ENCODE measurements around the gene IL7R.

The IL7R gene

DNA sequence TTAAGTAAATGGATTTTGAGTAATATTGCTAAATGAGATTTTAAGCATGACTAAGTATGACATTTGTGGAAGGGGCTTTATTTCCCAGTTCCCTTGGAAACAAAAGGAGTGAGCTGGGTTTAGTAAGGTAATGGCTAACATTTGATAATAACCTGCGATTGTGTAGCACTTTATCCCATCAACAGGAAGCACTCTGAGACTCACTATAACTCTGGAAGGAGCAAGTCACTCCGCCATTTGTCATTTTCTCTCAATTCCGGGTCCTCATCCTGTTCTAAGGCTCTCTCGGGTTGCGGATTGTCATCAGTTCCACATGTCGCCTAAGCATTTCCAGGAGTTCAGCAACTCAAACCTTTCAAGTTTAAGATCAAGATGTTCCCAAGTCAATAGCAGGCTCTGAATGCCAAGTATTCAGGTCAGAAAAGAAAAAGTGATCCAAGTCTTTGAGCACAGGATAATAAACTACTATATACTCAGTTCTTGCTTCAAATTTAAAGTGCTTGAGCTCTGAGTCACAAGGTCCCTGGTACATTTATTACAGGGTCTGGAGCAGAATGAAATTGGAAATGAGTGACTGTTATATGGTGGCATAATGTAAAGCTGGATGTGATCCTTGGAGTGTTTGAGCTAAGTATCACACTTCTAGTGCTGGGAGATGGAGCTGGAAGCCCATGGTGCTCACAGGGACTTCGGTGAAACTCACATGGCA is 42.4 kb downstream of the IL7R start:
- no peaks in the 10 kb centered on the region for H3K27me3 ChIP-seq (ENCODE audit: insufficient read depth, poor library complexity, severe bottlenecking)
- no peak for DNase-seq (ENCODE audit: low read depth in 1 of 2, low spot score in 1 of 2)
- no peak overlapping the region for H3K4me3 ChIP-seq (replicated peaks; ENCODE audit: insufficient read depth, low read length)
- H3K27ac ChIP-seq (replicated peaks): no peak overlapping the region
- TF ChIP-seq POLR2AphosphoS5 (IDR thresholded peaks at IDR 0.05; ENCODE audit: low read depth) (no peak), CTCF (IDR thresholded peaks at IDR 0.05; ENCODE audit: insufficient read depth, low read length) (no peak), GABPA (IDR thresholded peaks at IDR 0.05; ENCODE audit: low read depth) (no peak), SPI1 (IDR thresholded peaks at IDR 0.05; ENCODE audit: borderline replicate concordance, low read depth) (no peak), REST (IDR thresholded peaks at IDR 0.05; ENCODE audit: insufficient replicate concordance, low read depth) (no peak)

GRCh38 chr5:35899800-35900199 is 43.1 kb downstream of the IL7R start:
- H3K4me3 ChIP-seq (replicated peaks; ENCODE audit: insufficient read depth, low read length): no peak overlapping the region
- H3K27ac ChIP-seq (replicated peaks): no peak overlapping the region
- H3K27me3 ChIP-seq (ENCODE audit: insufficient read depth, poor library complexity, severe bottlenecking): no peaks in the 10 kb centered on the region
- no peak for DNase-seq (ENCODE audit: low read depth in 1 of 2, low spot score in 1 of 2)
- TF ChIP-seq REST (IDR thresholded peaks at IDR 0.05; ENCODE audit: insufficient replicate concordance, low read depth): no peak
- no peak for TF ChIP-seq GABPA (IDR thresholded peaks at IDR 0.05; ENCODE audit: low read depth)
- TF ChIP-seq CTCF (IDR thresholded peaks at IDR 0.05; ENCODE audit: insufficient read depth, low read length): no peak
- no peak for TF ChIP-seq POLR2AphosphoS5 (IDR thresholded peaks at IDR 0.05; ENCODE audit: low read depth)
- TF ChIP-seq SPI1 (IDR thresholded peaks at IDR 0.05; ENCODE audit: borderline replicate concordance, low read depth): no peak

DNA sequence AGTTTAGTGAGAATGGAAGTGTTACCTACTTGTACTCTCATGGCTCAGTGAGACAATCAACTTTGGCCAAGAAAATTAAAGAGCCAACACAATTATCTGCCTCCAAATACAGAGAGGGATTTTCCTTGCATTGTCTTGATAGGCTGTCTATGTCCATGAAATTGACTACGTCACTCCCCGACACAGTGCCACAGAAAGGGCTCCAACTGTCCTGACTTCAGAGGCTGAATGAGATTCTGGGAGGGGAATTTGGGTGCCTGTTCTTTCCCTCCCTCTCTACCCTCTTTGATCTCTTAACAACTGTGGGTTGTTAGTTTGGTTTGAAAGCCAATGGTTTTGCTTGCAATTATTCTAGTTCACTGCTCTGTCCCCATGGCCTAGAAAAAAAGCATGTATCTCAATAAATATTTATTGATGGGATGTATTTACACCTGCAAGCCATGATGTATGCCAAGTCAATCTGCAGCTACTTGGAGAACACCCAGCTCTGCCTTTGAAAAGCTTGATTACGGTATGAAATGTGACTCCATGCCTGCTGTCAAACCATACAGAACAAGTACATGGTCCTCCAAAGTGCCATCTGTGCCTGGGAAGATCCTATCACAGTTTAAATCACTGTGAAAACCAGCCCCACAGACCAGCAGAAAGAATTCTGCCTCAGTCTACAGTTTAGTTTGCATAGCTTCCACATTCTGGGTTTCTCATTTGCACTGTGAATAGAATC is 44.4 kb downstream of the IL7R start:
- Histone ChIP-seq H3K4me3 (replicated peaks; ENCODE audit: insufficient read depth, low read length) (no peak overlapping the region), H3K27me3 (ENCODE audit: insufficient read depth, poor library complexity, severe bottlenecking) (no peaks in the 10 kb centered on the region), H3K27ac (replicated peaks) (no peak overlapping the region)
- TF ChIP-seq REST (IDR thresholded peaks at IDR 0.05; ENCODE audit: insufficient replicate concordance, low read depth) (no peak), POLR2AphosphoS5 (IDR thresholded peaks at IDR 0.05; ENCODE audit: low read depth) (no peak), CTCF (IDR thresholded peaks at IDR 0.05; ENCODE audit: insufficient read depth, low read length) (no peak), GABPA (IDR thresholded peaks at IDR 0.05; ENCODE audit: low read depth) (no peak)
- no peak for DNase-seq (ENCODE audit: low read depth in 1 of 2, low spot score in 1 of 2)

All from HL-60 (cell line).